ENCODE data around the gene HEG1.

DNA sequence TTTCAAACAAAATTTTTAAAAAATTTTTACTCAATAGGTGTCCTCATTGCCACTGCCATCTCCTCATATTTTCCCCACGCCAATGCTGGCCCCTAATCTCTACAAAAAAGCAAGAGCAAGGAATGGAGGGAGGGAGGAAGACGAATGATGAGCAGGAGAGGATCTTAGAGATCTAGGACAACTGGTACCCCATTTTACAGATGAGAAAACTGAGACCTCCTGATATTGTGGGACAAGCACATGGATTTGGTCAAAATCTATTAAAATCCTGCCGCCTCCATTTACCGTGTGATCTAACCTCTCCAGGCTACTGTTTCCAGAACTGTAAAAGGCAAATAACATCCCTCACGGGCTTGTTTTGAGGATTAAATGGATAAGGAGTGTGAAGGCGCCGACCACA, 4.6 kb downstream of the HEG1 start:
- TF ChIP-seq EZH2 (IDR thresholded peaks at IDR 0.05; ENCODE audit: low read depth, low read length, severe bottlenecking), result no peak
- TF ChIP-seq EGR1 (IDR thresholded peaks at IDR 0.05; ENCODE audit: borderline replicate concordance, low read depth, low read length), result no peak
- no peak for TF ChIP-seq POLR2AphosphoS5 (IDR thresholded peaks at IDR 0.05; ENCODE audit: low read depth, low read length)
- TF ChIP-seq, protein P1, sequence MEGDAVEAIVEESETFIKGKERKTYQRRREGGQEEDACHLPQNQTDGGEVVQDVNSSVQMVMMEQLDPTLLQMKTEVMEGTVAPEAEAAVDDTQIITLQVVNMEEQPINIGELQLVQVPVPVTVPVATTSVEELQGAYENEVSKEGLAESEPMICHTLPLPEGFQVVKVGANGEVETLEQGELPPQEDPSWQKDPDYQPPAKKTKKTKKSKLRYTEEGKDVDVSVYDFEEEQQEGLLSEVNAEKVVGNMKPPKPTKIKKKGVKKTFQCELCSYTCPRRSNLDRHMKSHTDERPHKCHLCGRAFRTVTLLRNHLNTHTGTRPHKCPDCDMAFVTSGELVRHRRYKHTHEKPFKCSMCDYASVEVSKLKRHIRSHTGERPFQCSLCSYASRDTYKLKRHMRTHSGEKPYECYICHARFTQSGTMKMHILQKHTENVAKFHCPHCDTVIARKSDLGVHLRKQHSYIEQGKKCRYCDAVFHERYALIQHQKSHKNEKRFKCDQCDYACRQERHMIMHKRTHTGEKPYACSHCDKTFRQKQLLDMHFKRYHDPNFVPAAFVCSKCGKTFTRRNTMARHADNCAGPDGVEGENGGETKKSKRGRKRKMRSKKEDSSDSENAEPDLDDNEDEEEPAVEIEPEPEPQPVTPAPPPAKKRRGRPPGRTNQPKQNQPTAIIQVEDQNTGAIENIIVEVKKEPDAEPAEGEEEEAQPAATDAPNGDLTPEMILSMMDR (IDR thresholded peaks at IDR 0.05; ENCODE audit: control extremely low read depth in 1 of 3, insufficient read depth in 1 of 3, low read depth in 1 of 3, low read length in 3 of 3), result no peak
- TF ChIP-seq, protein P2, sequence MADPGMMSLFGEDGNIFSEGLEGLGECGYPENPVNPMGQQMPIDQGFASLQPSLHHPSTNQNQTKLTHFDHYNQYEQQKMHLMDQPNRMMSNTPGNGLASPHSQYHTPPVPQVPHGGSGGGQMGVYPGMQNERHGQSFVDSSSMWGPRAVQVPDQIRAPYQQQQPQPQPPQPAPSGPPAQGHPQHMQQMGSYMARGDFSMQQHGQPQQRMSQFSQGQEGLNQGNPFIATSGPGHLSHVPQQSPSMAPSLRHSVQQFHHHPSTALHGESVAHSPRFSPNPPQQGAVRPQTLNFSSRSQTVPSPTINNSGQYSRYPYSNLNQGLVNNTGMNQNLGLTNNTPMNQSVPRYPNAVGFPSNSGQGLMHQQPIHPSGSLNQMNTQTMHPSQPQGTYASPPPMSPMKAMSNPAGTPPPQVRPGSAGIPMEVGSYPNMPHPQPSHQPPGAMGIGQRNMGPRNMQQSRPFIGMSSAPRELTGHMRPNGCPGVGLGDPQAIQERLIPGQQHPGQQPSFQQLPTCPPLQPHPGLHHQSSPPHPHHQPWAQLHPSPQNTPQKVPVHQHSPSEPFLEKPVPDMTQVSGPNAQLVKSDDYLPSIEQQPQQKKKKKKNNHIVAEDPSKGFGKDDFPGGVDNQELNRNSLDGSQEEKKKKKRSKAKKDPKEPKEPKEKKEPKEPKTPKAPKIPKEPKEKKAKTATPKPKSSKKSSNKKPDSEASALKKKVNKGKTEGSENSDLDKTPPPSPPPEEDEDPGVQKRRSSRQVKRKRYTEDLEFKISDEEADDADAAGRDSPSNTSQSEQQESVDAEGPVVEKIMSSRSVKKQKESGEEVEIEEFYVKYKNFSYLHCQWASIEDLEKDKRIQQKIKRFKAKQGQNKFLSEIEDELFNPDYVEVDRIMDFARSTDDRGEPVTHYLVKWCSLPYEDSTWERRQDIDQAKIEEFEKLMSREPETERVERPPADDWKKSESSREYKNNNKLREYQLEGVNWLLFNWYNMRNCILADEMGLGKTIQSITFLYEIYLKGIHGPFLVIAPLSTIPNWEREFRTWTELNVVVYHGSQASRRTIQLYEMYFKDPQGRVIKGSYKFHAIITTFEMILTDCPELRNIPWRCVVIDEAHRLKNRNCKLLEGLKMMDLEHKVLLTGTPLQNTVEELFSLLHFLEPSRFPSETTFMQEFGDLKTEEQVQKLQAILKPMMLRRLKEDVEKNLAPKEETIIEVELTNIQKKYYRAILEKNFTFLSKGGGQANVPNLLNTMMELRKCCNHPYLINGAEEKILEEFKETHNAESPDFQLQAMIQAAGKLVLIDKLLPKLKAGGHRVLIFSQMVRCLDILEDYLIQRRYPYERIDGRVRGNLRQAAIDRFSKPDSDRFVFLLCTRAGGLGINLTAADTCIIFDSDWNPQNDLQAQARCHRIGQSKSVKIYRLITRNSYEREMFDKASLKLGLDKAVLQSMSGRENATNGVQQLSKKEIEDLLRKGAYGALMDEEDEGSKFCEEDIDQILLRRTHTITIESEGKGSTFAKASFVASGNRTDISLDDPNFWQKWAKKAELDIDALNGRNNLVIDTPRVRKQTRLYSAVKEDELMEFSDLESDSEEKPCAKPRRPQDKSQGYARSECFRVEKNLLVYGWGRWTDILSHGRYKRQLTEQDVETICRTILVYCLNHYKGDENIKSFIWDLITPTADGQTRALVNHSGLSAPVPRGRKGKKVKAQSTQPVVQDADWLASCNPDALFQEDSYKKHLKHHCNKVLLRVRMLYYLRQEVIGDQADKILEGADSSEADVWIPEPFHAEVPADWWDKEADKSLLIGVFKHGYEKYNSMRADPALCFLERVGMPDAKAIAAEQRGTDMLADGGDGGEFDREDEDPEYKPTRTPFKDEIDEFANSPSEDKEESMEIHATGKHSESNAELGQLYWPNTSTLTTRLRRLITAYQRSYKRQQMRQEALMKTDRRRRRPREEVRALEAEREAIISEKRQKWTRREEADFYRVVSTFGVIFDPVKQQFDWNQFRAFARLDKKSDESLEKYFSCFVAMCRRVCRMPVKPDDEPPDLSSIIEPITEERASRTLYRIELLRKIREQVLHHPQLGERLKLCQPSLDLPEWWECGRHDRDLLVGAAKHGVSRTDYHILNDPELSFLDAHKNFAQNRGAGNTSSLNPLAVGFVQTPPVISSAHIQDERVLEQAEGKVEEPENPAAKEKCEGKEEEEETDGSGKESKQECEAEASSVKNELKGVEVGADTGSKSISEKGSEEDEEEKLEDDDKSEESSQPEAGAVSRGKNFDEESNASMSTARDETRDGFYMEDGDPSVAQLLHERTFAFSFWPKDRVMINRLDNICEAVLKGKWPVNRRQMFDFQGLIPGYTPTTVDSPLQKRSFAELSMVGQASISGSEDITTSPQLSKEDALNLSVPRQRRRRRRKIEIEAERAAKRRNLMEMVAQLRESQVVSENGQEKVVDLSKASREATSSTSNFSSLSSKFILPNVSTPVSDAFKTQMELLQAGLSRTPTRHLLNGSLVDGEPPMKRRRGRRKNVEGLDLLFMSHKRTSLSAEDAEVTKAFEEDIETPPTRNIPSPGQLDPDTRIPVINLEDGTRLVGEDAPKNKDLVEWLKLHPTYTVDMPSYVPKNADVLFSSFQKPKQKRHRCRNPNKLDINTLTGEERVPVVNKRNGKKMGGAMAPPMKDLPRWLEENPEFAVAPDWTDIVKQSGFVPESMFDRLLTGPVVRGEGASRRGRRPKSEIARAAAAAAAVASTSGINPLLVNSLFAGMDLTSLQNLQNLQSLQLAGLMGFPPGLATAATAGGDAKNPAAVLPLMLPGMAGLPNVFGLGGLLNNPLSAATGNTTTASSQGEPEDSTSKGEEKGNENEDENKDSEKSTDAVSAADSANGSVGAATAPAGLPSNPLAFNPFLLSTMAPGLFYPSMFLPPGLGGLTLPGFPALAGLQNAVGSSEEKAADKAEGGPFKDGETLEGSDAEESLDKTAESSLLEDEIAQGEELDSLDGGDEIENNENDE (IDR thresholded peaks at IDR 0.05; ENCODE audit: insufficient replicate concordance, low read length), result no peak
- TF ChIP-seq SP2 (IDR thresholded peaks at IDR 0.05; ENCODE audit: low read length), result no peak
- TF ChIP-seq CBX8 (IDR thresholded peaks at IDR 0.05; ENCODE audit: borderline replicate concordance, low read depth, low read length), result no peak
- no peak for TF ChIP-seq SIN3A (conservative IDR thresholded peaks at IDR 0.05 in 1 of 2, IDR thresholded peaks at IDR 0.05 in 1 of 2; ENCODE audit: low read depth in 1 of 2, low read length in 2 of 2)
- TF ChIP-seq POLR2A (IDR thresholded peaks at IDR 0.05; ENCODE audit: control extremely low read depth in 1 of 2, low read depth in 2 of 2, low read length in 2 of 2), result no peak
- TF ChIP-seq HDAC2 (IDR thresholded peaks at IDR 0.05; ENCODE audit: borderline replicate concordance in 1 of 2, low read depth in 2 of 2, low read length in 2 of 2), result peak in 1 of 2 experiments; percentile 60; a peak in 1 of 4 replicates
- no peak for TF ChIP-seq YY1 (IDR thresholded peaks at IDR 0.05; ENCODE audit: low read depth, low read length)
- TF ChIP-seq TEAD4 (IDR thresholded peaks at IDR 0.05; ENCODE audit: low read depth, low read length), result no peak
- no peak for TF ChIP-seq RFX5 (IDR thresholded peaks at IDR 0.05; ENCODE audit: borderline replicate concordance, low read depth, low read length)
- no peak for TF ChIP-seq JUN (IDR thresholded peaks at IDR 0.05; ENCODE audit: low read depth, low read length)

Data from H1 (cell line).